Astrocyte (in vitro differentiated cells and primary cell): ENCODE measurements around the gene SHISA9. TPM values are rescaled to one million over a fixed set of nuclear protein-coding genes. Genes with fewer than 3 reads are reported as not detected.

ENCODE experiments used
- DNase-seq: peaks from one replicate; pipeline ENCODE4 v3.0.0-alpha.2; 2010; ENCODE audit warnings: low read depth
- FAIRE-seq: peaks from 2 replicates; lab custom pipeline; 2011; peaks lifted over from hg19 to GRCh38; lab: Jason Lieb, UNC
- H2AFZ ChIP-seq: 2 replicates; pipeline ENCODE4 v1.6.0; 2012; ENCODE audit warnings: low read depth, low read length, inconsistent platforms
- H3K27ac ChIP-seq: 2 replicates; pipeline ENCODE4 v1.5.1; 2011; ENCODE audit warnings: low read depth, low read length, inconsistent platforms
- H3K27me3 ChIP-seq: 2 replicates; pipeline ENCODE4 v1.6.0; 2011; ENCODE audit warnings: low read length, inconsistent platforms; ENCODE audit not compliant: insufficient read depth
- H3K36me3 ChIP-seq: 2 replicates; pipeline ENCODE4 v1.5.1; 2011; ENCODE audit warnings: low read length, inconsistent platforms; ENCODE audit not compliant: insufficient read depth
- H3K4me1 ChIP-seq: 2 replicates; pipeline ENCODE4 v1.5.1; 2011; ENCODE audit warnings: low read length, inconsistent platforms; ENCODE audit not compliant: insufficient read depth
- H3K4me2 ChIP-seq: 2 replicates; pipeline ENCODE4 v1.6.0; 2012; ENCODE audit warnings: low read length, inconsistent platforms
- H3K4me3 ChIP-seq: 2 replicates; pipeline ENCODE4 v1.5.1; 2011; ENCODE audit warnings: low read depth, mild to moderate bottlenecking, low read length, inconsistent platforms; ENCODE audit not compliant: insufficient read depth
- H3K79me2 ChIP-seq: 2 replicates; pipeline ENCODE4 v1.6.0; 2012; ENCODE audit warnings: mild to moderate bottlenecking, low read length, inconsistent platforms; ENCODE audit not compliant: insufficient read depth
- H3K9ac ChIP-seq: 2 replicates; pipeline ENCODE4 v1.6.0; 2012; ENCODE audit warnings: mild to moderate bottlenecking, low read length, inconsistent platforms
- H3K9me3 ChIP-seq: 2 replicates; pipeline ENCODE4 v1.5.1; 2012; ENCODE audit warnings: low read depth, mild to moderate bottlenecking, low read length, inconsistent platforms; ENCODE audit not compliant: insufficient read depth
- H4K20me1 ChIP-seq: 2 replicates; pipeline ENCODE4 v1.6.0; 2012; ENCODE audit warnings: low read length, inconsistent platforms; ENCODE audit not compliant: insufficient read depth
- H3K27ac Mint-ChIP-seq: one replicate; pipeline ENCODE4 v1.8.0; 2021; ENCODE audit warnings: mild to moderate bottlenecking, mixed read lengths; ENCODE audit not compliant: unreplicated experiment
- H3K27me3 Mint-ChIP-seq: one replicate; pipeline ENCODE4 v1.8.0; 2021; ENCODE audit warnings: low read depth, mixed read lengths; ENCODE audit not compliant: unreplicated experiment
- H3K36me3 Mint-ChIP-seq: one replicate; pipeline ENCODE4 v1.8.0; 2021; ENCODE audit warnings: low read depth, mixed read lengths; ENCODE audit not compliant: unreplicated experiment
- H3K4me1 Mint-ChIP-seq: one replicate; pipeline ENCODE4 v1.8.0; 2021; ENCODE audit warnings: low read depth, mixed read lengths; ENCODE audit not compliant: unreplicated experiment
- H3K4me3 Mint-ChIP-seq: one replicate; pipeline ENCODE4 v1.8.0; 2021; ENCODE audit warnings: mild to moderate bottlenecking, moderate library complexity, mixed read lengths; ENCODE audit not compliant: unreplicated experiment
- H3K9me3 Mint-ChIP-seq: one replicate; pipeline ENCODE4 v1.8.0; 2021; ENCODE audit warnings: mild to moderate bottlenecking, mixed read lengths; ENCODE audit not compliant: unreplicated experiment
- EZH2 ChIP-seq: IDR thresholded peaks from 2 replicates; pipeline ENCODE4 v1.6.1; 2012; ENCODE audit warnings: mild to moderate bottlenecking, low read length, inconsistent platforms; ENCODE audit not compliant: insufficient read depth
- total RNA-seq: library from RNA; stranded (reverse); gene quantifications from 2 replicates; pipeline ENCODE4 v1.2.1, GENCODE V29; 2021
- TF ChIP-seq, protein P1 (sequence below): IDR thresholded peaks from 2 replicates; pipeline ENCODE4 v1.5.1; 2011; ENCODE audit warnings: low read depth, mild to moderate bottlenecking, inconsistent platforms, low read length, moderate library complexity; ENCODE audit not compliant: insufficient read depth

SHISA9 gene
- total RNA-seq, 1 donor from 2014 or later: 73.0 TPM

DNA sequence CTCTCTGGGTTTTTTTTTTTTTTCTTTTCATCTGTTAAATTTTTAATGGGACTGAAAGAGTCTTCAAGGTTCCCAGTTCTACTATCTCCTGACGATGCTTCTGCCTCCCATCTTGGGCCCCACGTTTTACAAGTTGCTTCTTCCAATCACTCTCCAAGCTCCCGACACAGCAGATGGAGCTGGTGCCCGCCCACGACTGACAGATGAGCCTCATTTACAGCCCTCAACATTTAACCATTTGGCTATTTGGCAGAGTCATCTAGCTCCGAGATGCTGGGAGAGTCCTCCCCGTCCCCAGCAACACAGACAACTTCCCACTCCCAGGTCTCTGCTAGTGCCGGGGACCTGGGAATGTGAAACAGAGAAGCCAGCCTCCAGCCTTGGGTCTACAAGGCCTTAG is 276.9 kb downstream of the SHISA9 start:
- Histone ChIP-seq H3K79me2 (no peaks in the 10 kb centered on the region), H3K9ac (no peak overlapping the region), H3K4me1 (no peaks in the 10 kb centered on the region), H2AFZ (no peak overlapping the region), H4K20me1 (no peaks in the 10 kb centered on the region), H3K4me2 (no peak overlapping the region), H3K4me3 (no peak overlapping the region), H3K36me3 (no peaks in the 10 kb centered on the region), H3K9me3 (no peaks in the 10 kb centered on the region), H3K27ac (no peak overlapping the region), H3K27me3 (no peaks in the 10 kb centered on the region)
- H3K9me3 Mint-ChIP-seq: no peaks in the 10 kb centered on the region
- H3K4me3 Mint-ChIP-seq: no peak overlapping the region
- peaks cover 14% of the 10 kb centered on the region for H3K4me1 Mint-ChIP-seq
- H3K36me3 Mint-ChIP-seq: no peaks in the 10 kb centered on the region
- DNase-seq (no peak), FAIRE-seq (no peak)
- TF ChIP-seq, protein P1, sequence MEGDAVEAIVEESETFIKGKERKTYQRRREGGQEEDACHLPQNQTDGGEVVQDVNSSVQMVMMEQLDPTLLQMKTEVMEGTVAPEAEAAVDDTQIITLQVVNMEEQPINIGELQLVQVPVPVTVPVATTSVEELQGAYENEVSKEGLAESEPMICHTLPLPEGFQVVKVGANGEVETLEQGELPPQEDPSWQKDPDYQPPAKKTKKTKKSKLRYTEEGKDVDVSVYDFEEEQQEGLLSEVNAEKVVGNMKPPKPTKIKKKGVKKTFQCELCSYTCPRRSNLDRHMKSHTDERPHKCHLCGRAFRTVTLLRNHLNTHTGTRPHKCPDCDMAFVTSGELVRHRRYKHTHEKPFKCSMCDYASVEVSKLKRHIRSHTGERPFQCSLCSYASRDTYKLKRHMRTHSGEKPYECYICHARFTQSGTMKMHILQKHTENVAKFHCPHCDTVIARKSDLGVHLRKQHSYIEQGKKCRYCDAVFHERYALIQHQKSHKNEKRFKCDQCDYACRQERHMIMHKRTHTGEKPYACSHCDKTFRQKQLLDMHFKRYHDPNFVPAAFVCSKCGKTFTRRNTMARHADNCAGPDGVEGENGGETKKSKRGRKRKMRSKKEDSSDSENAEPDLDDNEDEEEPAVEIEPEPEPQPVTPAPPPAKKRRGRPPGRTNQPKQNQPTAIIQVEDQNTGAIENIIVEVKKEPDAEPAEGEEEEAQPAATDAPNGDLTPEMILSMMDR: no peak
- no peak for TF ChIP-seq EZH2
- H3K27ac Mint-ChIP-seq: no peak overlapping the region
- H3K27me3 Mint-ChIP-seq: no peaks in the 10 kb centered on the region

DNA sequence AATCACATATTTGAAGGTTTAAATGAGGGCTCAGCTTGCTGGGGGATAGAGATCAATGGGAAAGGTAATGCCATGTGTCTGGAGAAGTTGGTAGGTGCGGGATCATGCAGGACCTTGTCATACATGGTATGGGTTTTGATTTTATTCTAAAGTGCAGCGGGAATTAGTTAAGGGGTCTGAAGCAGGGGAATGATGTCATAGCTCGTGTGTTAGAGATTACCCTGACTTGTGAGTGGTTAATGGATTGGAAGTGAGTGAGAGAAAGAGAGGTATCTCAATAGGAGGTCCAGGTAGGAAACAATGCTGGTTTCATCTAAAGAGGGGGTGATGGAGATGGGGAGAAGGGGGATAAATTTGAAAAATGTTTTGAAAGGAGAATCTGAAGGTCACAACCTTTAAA is 280.0 kb downstream of the SHISA9 start:
- Histone ChIP-seq H3K4me3 (no peak overlapping the region), H4K20me1 (no peaks in the 10 kb centered on the region), H3K27ac (no peak overlapping the region), H3K4me2 (no peak overlapping the region), H3K27me3 (no peaks in the 10 kb centered on the region), H3K9ac (no peak overlapping the region), H3K9me3 (no peaks in the 10 kb centered on the region), H3K4me1 (no peaks in the 10 kb centered on the region), H3K79me2 (no peaks in the 10 kb centered on the region), H3K36me3 (no peaks in the 10 kb centered on the region), H2AFZ (no peak overlapping the region)
- Mint-ChIP-seq H3K4me1 (peaks cover 11% of the 10 kb centered on the region), H3K4me3 (no peak overlapping the region), H3K27me3 (no peaks in the 10 kb centered on the region), H3K36me3 (no peaks in the 10 kb centered on the region), H3K27ac (no peak overlapping the region), H3K9me3 (no peaks in the 10 kb centered on the region)
- DNase-seq: no peak
- TF ChIP-seq, protein P1: no peak
- no peak for TF ChIP-seq EZH2
- no peak for FAIRE-seq

DNA sequence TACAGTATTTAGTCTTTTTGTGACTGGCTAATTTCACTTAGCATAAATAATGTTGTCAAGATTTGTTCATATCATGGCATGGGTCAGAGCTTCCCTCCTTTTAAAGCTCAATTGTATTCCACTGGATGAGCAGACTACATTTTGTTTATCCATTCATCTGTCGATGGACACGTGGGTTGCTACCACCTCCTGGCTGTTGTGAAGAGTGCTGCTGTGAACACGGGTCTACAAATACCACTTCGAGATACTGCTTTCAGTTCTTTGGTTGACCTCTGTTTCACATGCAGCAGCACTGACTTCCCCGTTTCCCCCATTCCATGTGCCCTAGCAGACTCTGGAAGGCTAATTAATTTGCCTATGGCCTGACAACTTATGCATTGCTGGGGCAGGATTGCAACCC is 285.4 kb downstream of the SHISA9 start:
- H3K79me2 ChIP-seq: no peaks in the 10 kb centered on the region
- no peaks in the 10 kb centered on the region for H3K9me3 ChIP-seq
- FAIRE-seq: no peak

More for the DNA sequence above, 285.4 kb downstream of the SHISA9 start:
- Histone ChIP-seq H2AFZ (no peak overlapping the region), H4K20me1 (no peaks in the 10 kb centered on the region), H3K27me3 (no peaks in the 10 kb centered on the region), H3K9ac (no peak overlapping the region), H3K4me3 (no peak overlapping the region), H3K27ac (no peak overlapping the region), H3K4me2 (no peak overlapping the region), H3K36me3 (no peaks in the 10 kb centered on the region), H3K4me1 (no peaks in the 10 kb centered on the region)
- no peak for TF ChIP-seq EZH2
- TF ChIP-seq, protein P1: no peak
- no peaks in the 10 kb centered on the region for H3K36me3 Mint-ChIP-seq
- no peak overlapping the region for H3K27ac Mint-ChIP-seq
- DNase-seq: no peak
- H3K27me3 Mint-ChIP-seq: no peaks in the 10 kb centered on the region
- H3K4me3 Mint-ChIP-seq: no peak overlapping the region
- peaks cover 3% of the 10 kb centered on the region for H3K9me3 Mint-ChIP-seq
- H3K4me1 Mint-ChIP-seq: no peaks in the 10 kb centered on the region
